ENCODE results near the gene TEDC1.

The TEDC1 gene

GRCh38 chr14:105497671-105498429 is 6.8 kb downstream of the TEDC1 start:
- DNase-seq: no peak

GRCh38 chr14:105498430-105499255 is 7.6 kb downstream of the TEDC1 start:
- no peak for DNase-seq

- no peak for DNase-seq
Measured at GRCh38 chr14:105499256-105500035, 8.4 kb downstream of the TEDC1 start.

DNA sequence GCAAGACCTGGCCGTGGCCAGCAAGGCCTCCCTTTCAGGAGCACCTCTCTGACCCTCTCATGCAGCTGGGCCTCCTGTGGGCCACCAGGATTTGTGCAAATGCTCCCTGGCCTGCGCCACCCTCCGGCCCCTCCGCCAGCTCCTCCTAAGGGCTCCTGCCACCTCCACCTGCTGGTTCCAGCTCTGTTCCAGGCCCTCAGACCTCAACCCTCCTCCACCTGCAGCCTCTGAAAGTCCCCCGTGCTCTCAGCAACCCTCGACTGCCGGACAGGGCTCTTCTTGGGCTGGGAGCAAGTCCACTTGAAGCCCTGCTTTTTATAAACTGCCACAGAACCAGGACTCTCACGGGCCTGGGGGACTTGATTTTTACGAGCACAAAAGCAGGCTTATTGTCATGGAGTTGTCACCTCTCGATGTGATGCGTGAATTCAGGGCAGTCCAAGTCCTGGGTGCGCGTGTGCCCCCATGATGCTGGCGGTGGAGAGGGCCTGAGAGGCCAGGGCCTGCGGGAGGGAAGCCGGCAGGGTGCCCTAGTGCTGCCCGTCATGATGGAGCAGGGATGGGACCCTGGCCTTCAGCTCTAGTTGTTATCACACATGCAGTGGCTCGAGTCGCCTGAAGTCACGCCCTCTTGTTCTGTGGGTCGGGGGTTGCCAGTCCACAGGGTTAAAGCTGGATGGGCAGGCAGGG is 9.1 kb downstream of the TEDC1 start:
- no peak for DNase-seq

DNA sequence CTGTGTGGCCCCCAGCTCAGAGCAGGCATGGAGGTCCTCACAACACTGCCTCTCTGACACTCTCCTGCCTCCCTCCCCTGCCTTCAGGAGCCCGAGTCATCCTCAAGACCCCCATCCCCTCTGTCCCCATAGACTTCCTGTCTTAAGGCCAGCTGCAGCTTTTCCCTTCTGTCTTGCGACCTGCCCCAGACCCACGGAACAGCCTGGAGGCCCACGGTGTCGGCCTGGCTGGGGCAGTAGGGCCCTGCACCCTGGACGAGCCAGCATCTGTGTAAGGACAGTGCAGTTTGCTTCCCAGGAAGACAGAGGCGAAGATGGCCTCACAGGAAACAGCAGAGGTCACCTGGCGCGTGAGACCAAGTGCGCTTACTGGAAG is 9.7 kb downstream of the TEDC1 start:
- DNase-seq: no peak

DNA sequence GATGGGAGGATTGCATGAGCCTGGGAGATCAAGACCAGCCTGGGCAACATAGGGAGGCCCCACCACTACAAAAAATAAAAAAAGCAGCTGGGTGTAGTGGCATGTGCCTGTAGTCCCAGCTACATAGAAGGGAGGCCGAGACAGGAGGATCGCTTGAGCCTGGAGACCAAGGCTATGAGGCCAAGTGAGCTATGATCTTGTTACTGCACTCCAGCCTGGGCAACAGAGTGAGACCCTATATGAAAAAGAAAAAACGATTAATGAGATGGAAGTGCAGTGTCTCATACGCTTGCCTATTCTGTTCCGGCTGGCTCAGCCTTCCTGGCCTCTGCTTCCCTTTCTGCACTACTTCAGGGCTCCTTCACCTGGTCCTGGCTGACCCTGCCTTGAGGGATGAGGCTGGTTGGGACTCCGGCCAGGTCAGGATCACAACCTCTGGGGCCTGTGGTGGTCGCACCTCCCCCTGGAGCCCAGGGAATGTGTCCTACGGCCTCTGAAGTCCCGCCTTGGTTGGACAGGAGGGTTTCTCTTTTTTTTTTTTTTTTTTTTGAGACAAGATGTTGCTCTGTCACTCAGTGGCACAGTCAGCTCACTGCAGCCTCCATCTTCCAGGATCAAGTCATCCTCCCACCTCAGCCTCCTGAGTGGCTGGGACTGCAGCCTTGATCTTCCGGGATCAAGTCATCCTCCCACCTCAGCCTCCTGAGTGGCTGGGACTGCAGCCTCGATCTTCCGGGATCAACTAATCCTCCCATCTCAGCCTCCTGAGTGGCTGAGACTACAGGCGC is 10.7 kb downstream of the TEDC1 start:
- no peak for DNase-seq

GRCh38 chr14:105502446-105503295 is 11.6 kb downstream of the TEDC1 start:
- DNase-seq: no peak

DNA sequence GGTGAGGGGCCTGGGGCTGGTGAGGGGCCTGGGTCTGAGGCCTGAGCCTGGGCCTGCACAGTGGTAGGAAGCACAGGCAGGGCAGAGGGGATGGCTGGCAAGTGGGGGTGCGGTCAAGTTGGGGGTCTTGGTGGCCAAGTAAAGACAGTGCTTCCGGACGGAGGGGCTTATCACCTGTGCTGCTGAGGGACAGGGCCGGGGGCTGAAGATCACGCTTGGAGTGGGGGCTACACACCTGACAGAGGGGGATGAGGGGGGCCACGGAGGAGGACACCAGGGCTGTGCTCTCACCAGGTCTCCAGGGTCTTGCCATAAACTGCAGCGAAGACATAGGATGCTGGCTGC is 12.2 kb downstream of the TEDC1 start:
- no peak for DNase-seq

DNA sequence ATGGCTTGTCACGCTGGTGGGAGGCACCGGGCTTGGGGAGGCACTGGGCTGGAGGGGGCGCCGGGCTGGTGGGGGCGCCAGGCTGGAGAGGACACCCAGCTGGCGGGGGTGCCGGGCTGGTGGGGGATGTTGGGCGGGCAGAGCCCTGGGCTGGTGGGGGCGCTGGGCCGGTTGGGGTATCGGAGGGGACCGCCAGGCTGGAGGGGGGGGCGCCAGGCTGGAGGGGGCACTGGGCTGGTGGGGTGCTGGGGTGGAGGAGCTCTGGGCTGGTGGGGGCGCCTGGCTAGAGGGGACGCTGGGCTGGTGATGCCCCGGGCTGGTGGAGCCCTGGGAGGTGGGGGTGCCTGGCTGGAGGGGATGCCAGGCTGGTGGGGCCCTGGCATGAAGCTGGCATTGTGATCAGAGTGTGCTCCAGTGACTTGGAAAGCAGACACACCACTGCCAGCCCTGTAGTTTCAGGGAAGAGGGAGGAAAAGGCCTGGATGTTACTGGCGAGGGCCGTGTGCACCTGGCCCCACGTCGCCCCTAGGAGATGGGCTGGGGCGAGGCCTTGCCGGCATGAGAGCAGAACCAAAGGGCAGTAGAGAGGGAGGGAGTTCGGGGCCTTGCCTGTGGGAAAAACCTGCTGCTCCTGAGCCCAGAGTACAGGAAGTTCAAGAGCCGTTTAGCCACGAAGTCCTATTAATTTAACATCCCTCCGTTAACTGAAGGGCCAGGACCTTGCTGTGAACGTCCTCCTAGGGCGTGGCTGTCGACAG is 13.1 kb downstream of the TEDC1 start:
- no peak for DNase-seq

DNA sequence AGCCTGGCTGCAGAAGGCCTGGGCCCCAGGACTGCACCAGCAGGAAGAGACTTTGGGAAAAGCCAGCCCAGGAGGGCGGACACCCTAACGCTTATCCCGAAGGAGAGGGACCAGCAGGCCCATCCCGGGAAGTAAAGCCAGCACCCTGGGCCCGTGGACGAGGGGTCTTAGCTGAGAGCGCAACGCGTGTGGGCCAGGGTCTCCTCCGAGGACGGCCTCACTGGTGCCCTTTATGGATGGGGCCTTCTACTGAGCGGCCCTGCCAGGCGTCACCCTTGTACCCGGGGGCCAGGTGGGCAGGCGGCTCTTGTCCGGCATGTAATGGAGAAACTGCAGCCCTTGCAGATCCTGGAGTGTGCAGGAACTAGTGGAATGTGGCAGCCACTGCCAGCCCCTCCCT is 14.1 kb downstream of the TEDC1 start:
- DNase-seq: no peak

GRCh38 chr14:105507247-105507646 is 16.2 kb downstream of the TEDC1 start:
- DNase-seq: no peak

DNA sequence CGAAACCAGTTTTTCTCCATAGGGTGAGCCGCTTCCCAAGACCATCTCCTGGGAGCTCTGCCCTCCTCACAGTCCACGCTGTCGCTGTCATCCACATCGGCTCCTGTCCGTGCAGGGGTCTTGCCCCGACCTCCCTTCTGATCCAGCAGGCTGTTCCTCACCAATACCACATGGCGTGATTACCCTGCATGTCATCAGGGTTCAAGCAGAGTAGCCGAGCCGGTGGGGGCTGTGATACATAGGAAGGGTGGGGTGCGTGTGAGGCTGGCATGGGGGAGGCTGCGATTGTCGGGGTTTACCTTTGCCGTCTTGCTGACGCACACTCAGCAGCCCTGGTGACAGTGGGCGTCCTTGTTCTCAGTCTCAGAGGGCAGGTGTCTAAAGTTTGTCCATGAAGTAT is 17.0 kb downstream of the TEDC1 start:
- DNase-seq: no peak

- no peak for DNase-seq
Measured at GRCh38 chr14:105508601-105509000, 17.6 kb downstream of the TEDC1 start.

- DNase-seq: no peak
Measured at GRCh38 chr14:105517096-105517495, 26.1 kb downstream of the TEDC1 start.

- DNase-seq: no peak
Measured at GRCh38 chr14:105519946-105520698, 29.1 kb downstream of the TEDC1 start.

DNA sequence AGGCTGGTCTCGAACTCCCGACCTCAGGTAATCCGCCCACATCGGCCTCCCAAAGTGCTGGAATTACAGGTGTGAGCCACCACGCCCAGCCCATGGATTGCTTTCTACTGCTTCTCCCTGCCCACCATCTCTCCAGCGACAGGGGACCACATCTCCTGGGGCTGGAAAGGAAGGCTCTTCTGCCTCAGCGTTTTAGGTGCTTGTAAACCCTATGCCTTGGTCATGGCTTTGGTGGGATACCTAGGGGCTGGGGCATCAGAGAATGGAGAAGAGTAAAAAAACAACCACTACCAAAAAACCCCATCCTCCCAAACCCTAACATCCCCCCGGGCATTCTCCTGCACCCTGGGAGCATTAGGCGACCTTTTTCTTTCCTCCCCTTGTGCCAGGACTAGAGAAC is 34.3 kb downstream of the TEDC1 start:
- no peak for DNase-seq

- peak; percentile 14 for DNase-seq
Measured at GRCh38 chr14:105525861-105526775, 35.1 kb downstream of the TEDC1 start, which contains the start of gene TMEM121. Gene TMEM121 (plus strand): TSS chr14:105526583. CDS start chr14:105528835, 2,252 bp downstream.

GRCh38 chr14:105526776-105527380 is 35.8 kb downstream of the TEDC1 start:
- DNase-seq: no peak

All from fibroblast of skin of scalp (primary cell).